OCI-LY1 (cell line): ENCODE data around the gene ZNF177.

ENCODE experiments used
- H2AFZ ChIP-seq: fragments of 200-600 bp; sonication (generic), shearing (Covaris generic); 2 replicates; pipeline ENCODE4 v1.6.0; 2014; ENCODE audit warnings: antibody characterized with exemption, mild to moderate bottlenecking, low read length
- H3F3A ChIP-seq: fragments of 200-600 bp; sonication (generic), shearing (Covaris generic); 2 replicates; pipeline ENCODE4 v1.6.0; 2014; ENCODE audit warnings: mild to moderate bottlenecking, antibody characterized with exemption, low read length, moderate library complexity; ENCODE audit not compliant: insufficient read depth
- H3K27ac ChIP-seq: fragments of 200-600 bp; sonication (generic); 2 replicates; pipeline ENCODE4 v1.5.1; 2014; ENCODE audit warnings: low read length, mixed run types, mild to moderate bottlenecking, low read depth; ENCODE audit not compliant: poor library complexity, severe bottlenecking
- H3K27me3 ChIP-seq: fragments of 200-600 bp; sonication (generic); 2 replicates; pipeline ENCODE4 v1.6.0; 2014; ENCODE audit warnings: antibody characterized with exemption, mild to moderate bottlenecking, low read length, moderate library complexity; ENCODE audit not compliant: insufficient read depth
- H3K36me3 ChIP-seq: fragments of 200-600 bp; sonication (generic); 2 replicates; pipeline ENCODE4 v1.6.1; 2014; ENCODE audit warnings: mild to moderate bottlenecking, antibody characterized with exemption, low read length, moderate library complexity, mixed read lengths; ENCODE audit not compliant: insufficient read depth
- H3K4me1 ChIP-seq: fragments of 200-600 bp; sonication (generic); 2 replicates; pipeline ENCODE4 v1.5.1; 2014; ENCODE audit warnings: mild to moderate bottlenecking, low read length, moderate library complexity; ENCODE audit not compliant: insufficient read depth, severe bottlenecking
- H3K4me2 ChIP-seq: fragments of 200-600 bp; sonication (generic), shearing (Covaris generic); 2 replicates; pipeline ENCODE4 v1.6.1; 2014; ENCODE audit warnings: low read length
- H3K4me3 ChIP-seq: fragments of 200-600 bp; sonication (generic); 2 replicates; pipeline ENCODE4 v1.5.1; 2014; ENCODE audit warnings: low read length, low read depth, mild to moderate bottlenecking, mixed read lengths; ENCODE audit not compliant: poor library complexity, severe bottlenecking
- H3K79me2 ChIP-seq: fragments of 200-600 bp; shearing (Covaris generic); 2 replicates; pipeline ENCODE4 v1.6.1; 2016; ENCODE audit warnings: mixed run types, low read length, mixed read lengths; ENCODE audit not compliant: insufficient read depth
- H3K9ac ChIP-seq: fragments of 200-600 bp; sonication (generic), shearing (Covaris generic); 2 replicates; pipeline ENCODE4 v1.6.1; 2014; ENCODE audit warnings: mild to moderate bottlenecking, low read length, mixed read lengths
- H3K9me2 ChIP-seq: fragments of 200-600 bp; sonication (generic), shearing (Covaris generic); 2 replicates; pipeline ENCODE4 v1.6.1; 2014; ENCODE audit warnings: low read depth, mild to moderate bottlenecking, low read length, mixed read lengths
- H3K9me3 ChIP-seq: fragments of 200-600 bp; shearing (Covaris generic); 2 replicates; pipeline ENCODE4 v1.6.1; 2014; ENCODE audit warnings: low read length, mixed read lengths
- H4K20me1 ChIP-seq: fragments of 200-600 bp; sonication (generic), shearing (Covaris generic); 2 replicates; pipeline ENCODE4 v1.6.0; 2016; ENCODE audit warnings: mild to moderate bottlenecking, low read length; ENCODE audit not compliant: insufficient read depth
- CTCF ChIP-seq: fragments of 200-600 bp; sonication (generic), shearing (Covaris generic); IDR thresholded peaks from 2 replicates; pipeline ENCODE4 v1.5.1; 2017; ENCODE audit warnings: mild to moderate bottlenecking, antibody characterized with exemption, low read length, moderate library complexity, mixed read lengths
- EZH2 ChIP-seq: fragments of 200-600 bp; sonication (generic), shearing (Covaris generic); IDR thresholded peaks from 2 replicates; pipeline ENCODE4 v1.8.0; 2017; ENCODE audit warnings: borderline replicate concordance, mixed run types, mild to moderate bottlenecking, antibody characterized with exemption, low read length, moderate library complexity, mixed read lengths

ZNF177 gene

GRCh38 chr19:9348253-9348652, 14.6 kb upstream of the ZNF177 start:
- Histone ChIP-seq H3K4me3 (no peak overlapping the region), H4K20me1 (no peaks in the 10 kb centered on the region), H3K9me2 (no peaks in the 10 kb centered on the region), H3K36me3 (no peaks in the 10 kb centered on the region; the same call in 1 of the 2 replicates), H3K27me3 (no peaks in the 10 kb centered on the region), H3K9ac (no peak overlapping the region), H3K79me2 (no peaks in the 10 kb centered on the region), H3K27ac (no peak overlapping the region), H3K4me2 (no peak overlapping the region), H3F3A (no peaks in the 10 kb centered on the region), H3K9me3 (peaks cover 19% of the 10 kb centered on the region), H3K4me1 (no peaks in the 10 kb centered on the region), H2AFZ (no peak overlapping the region)
- TF ChIP-seq CTCF: no peak
- TF ChIP-seq EZH2: no peak

GRCh38 chr19:9348671-9349070, 14.1 kb upstream of the ZNF177 start:
- no peaks in the 10 kb centered on the region for H3K79me2 ChIP-seq
- H3K4me3 ChIP-seq: no peak overlapping the region
- no peaks in the 10 kb centered on the region for H3K9me2 ChIP-seq
- no peaks in the 10 kb centered on the region for H3K4me1 ChIP-seq
- no peak overlapping the region for H3K9ac ChIP-seq
- no peaks in the 10 kb centered on the region for H3K27me3 ChIP-seq
- no peak overlapping the region for H3K27ac ChIP-seq
- TF ChIP-seq EZH2 (no peak), CTCF (no peak)
- no peak overlapping the region for H3K4me2 ChIP-seq
- H4K20me1 ChIP-seq: no peaks in the 10 kb centered on the region
- H2AFZ ChIP-seq: no peak overlapping the region
- no peaks in the 10 kb centered on the region for H3F3A ChIP-seq
- peaks cover 16% of the 10 kb centered on the region for H3K9me3 ChIP-seq
- no peaks in the 10 kb centered on the region; the same call in 1 of the 2 replicates for H3K36me3 ChIP-seq

- Histone ChIP-seq H3K9me2 (no peaks in the 10 kb centered on the region), H4K20me1 (no peaks in the 10 kb centered on the region), H3K27ac (no peak overlapping the region), H3K4me3 (no peak overlapping the region), H3K27me3 (no peaks in the 10 kb centered on the region), H3K9me3 (0 out of 2 replicates have a peak, but pooled peaks cover 4% of the 10 kb centered on the region), H3K9ac (no peak overlapping the region), H3K4me2 (no peak overlapping the region), H3K4me1 (no peaks in the 10 kb centered on the region), H2AFZ (no peak overlapping the region), H3K36me3 (no peaks in the 10 kb centered on the region), H3F3A (no peaks in the 10 kb centered on the region), H3K79me2 (no peaks in the 10 kb centered on the region)
- TF ChIP-seq CTCF (no peak), EZH2 (no peak)
These were observed 10.3 kb upstream of the ZNF177 start for GRCh38 chr19:9352505-9352904.
